Keratinocyte (primary cell): ENCODE results near the gene SLX1A.

Experiments
- EZH2 ChIP-seq: IDR thresholded peaks from one replicate; pipeline ENCODE4 v1.6.1; 2012; ENCODE audit warnings: inconsistent platforms, mild to moderate bottlenecking, low read length, moderate library complexity
- TF ChIP-seq, protein P1 (sequence below), 3 experiments: IDR thresholded peaks in 1 of 3; conservative IDR thresholded peaks in 1 of 3; optimal IDR thresholded peaks in 1 of 3; 2 replicates in 2 of 3; 3 replicates in 1 of 3; pipeline versions ENCODE3 to v1.5.1; 2011; ENCODE audit warnings: low read length in 3 of 3, mild to moderate bottlenecking in 3 of 3, moderate library complexity in 2 of 3, control low read depth in 1 of 3, inconsistent platforms in 1 of 3; ENCODE audit not compliant: insufficient read depth in 2 of 3; ENCODE audit errors: extremely low read depth in 1 of 3

DNA sequence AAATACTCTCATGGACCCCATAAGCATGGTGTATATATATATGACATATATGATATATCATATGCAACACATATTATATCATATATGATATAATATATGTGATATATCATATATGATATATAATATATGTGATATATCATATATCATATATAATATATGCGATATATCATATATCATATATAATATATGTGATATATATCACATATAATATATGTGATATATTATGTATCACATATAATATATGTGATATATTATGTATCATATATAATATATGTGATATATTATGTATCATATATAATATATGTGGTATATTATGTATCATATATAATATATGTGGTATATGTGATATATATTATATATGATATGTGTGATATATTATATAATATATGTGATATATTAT, 48.8 kb upstream of the SLX1A start:
- TF ChIP-seq, protein P1, sequence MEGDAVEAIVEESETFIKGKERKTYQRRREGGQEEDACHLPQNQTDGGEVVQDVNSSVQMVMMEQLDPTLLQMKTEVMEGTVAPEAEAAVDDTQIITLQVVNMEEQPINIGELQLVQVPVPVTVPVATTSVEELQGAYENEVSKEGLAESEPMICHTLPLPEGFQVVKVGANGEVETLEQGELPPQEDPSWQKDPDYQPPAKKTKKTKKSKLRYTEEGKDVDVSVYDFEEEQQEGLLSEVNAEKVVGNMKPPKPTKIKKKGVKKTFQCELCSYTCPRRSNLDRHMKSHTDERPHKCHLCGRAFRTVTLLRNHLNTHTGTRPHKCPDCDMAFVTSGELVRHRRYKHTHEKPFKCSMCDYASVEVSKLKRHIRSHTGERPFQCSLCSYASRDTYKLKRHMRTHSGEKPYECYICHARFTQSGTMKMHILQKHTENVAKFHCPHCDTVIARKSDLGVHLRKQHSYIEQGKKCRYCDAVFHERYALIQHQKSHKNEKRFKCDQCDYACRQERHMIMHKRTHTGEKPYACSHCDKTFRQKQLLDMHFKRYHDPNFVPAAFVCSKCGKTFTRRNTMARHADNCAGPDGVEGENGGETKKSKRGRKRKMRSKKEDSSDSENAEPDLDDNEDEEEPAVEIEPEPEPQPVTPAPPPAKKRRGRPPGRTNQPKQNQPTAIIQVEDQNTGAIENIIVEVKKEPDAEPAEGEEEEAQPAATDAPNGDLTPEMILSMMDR (optimal IDR thresholded peaks at IDR 0.05 in 1 of 3, IDR thresholded peaks at IDR 0.05 in 1 of 3, conservative IDR thresholded peaks at IDR 0.05 in 1 of 3; ENCODE audit: extremely low read depth in 1 of 3, insufficient read depth in 2 of 3, low read length in 3 of 3), result no peak
- no peak for TF ChIP-seq EZH2
